Heart left ventricle (tissue), 13 donors: ENCODE results near the gene STAT2.

Source experiments
- CTCF ChIP-seq, 12 donors: fragments of 200-600 bp; sonication (generic) in 4 of 12; IDR thresholded peaks; one replicate each; pipeline versions ENCODE4 v1.5.0 to v1.8.0; 2018 to 2022; ENCODE audit warnings: antibody characterized with exemption in 12 of 12, mild to moderate bottlenecking in 5 of 12
- POLR2A ChIP-seq, 2 donors: fragments of 450-650 bp; IDR thresholded peaks; one replicate each; pipeline ENCODE4 v1.6.1; 2017; ENCODE audit warnings: antibody characterized with exemption in 2 of 2, mild to moderate bottlenecking in 2 of 2, moderate library complexity in 2 of 2
- donor health status: ischemic (EF 13 %, LVEDD 7.1; RV severe dilation, severe dysfunction).
- donor health status: DM: no; HTN: yes; CAD: no.
- donor health status: DM: no; HTN: no; CAD: no.
- donor health status: ischemic (EF 25% LVEDD 6.9; RV normal size, moderate dysfunction).
- donor health status: ischemic (EF 25% LVEDD 5.7; RV mildly dilated, moderate dysfunction).
- donor health status: ischemic (EF 35%, LVEDD 5.7; RV mildly dilated, moderate dysfunction).
- donor health status: nonischemic (EF 11% LVEDD 7.7; RV severe dilation, severe dysfunction).
- donor health status: DM: yes; HTN: yes; CAD: no.
- donor health status: PGD.
- donor health status: ischemic (EF 29% LVEDD 5.4; RV normal size, mild dysfunction).
- donor health status: nonischemic (EF 23%, LVEDD 6.1; RV moderate dilation, normal function).

DNA sequence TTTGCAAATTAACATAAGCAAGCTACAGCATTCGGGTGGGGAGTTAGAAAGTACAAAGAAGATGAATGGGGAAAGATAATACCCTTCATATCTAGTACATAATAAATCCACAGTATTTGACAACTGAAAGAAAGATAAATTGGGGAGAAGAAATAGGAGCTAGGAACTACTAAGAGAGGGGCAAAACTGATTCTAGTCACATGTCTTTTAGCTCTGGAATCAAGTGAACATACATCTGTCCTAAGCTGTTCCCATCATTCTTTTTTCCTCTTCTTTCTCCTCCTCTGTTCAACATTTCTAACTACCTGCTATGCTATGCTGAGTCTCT lies 18.0 kb upstream of the STAT2 start:
- TF ChIP-seq CTCF (IDR thresholded peaks at IDR 0.05) (no peak), POLR2A (IDR thresholded peaks at IDR 0.05) (no peak)
